NCI-H226 (cell line): Measurements from ENCODE around the gene CTNNA2.
"Not testable (repeated sequence)": the region's sequence is repeated elsewhere in the genome, so short reads cannot be mapped to it uniquely, and the experiment has no call there.

ENCODE experiments used
- DNase-seq: peaks from one replicate; pipeline ENCODE4 v3.0.0-alpha.2; 2015

CTNNA2 gene

DNA sequence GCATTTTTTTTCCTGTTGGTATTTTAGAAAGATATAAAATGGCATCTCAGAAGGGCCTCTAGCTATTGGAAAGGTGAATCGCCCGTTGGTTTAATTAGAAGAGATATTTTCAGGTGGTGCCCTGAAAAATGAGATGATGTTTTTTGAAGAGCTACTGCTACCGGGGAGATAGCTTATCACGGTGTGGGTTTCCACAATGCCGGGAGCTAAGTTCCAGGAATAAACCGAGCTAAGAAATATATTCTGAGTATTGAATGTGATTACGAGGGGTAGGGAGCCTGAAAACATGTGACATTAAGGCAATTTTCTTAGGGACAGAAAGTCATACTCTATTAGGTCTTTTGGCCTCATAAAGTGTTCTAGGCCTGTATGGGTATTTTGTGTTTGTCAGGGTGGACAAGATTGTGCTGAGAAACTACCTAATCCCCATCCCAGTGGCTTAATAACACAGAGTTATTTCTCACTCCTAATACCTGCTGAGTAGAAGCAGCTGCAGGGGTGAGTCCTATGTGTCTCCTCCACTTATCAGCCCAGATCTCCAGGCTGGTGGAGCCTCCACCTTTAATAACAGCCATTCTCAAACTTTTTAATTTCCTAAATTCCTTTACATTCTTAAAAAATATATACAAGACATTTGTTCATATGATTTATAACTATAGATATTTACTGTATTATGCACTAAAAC is 641.5 kb downstream of the CTNNA2 start:
- no peak for DNase-seq

DNA sequence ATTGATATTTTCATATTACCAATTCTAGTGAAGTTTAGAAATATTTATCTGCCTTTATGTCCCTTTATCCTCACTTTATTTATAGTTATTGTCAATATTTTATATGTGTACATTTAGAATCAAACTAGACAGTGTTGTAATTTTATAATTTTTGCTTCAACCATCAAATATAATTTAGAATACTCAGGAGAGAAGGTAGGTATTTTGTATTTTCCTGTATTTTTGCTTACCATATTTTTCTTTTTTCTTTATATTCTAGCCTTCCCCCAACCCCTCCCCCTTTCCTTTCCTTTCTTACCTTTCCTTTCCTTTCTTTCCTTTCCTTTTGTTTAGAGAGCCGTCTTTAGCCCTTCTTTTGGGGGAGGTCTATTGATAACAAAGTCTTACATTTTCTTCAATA is 651.5 kb downstream of the CTNNA2 start:
- DNase-seq, result no peak

DNA sequence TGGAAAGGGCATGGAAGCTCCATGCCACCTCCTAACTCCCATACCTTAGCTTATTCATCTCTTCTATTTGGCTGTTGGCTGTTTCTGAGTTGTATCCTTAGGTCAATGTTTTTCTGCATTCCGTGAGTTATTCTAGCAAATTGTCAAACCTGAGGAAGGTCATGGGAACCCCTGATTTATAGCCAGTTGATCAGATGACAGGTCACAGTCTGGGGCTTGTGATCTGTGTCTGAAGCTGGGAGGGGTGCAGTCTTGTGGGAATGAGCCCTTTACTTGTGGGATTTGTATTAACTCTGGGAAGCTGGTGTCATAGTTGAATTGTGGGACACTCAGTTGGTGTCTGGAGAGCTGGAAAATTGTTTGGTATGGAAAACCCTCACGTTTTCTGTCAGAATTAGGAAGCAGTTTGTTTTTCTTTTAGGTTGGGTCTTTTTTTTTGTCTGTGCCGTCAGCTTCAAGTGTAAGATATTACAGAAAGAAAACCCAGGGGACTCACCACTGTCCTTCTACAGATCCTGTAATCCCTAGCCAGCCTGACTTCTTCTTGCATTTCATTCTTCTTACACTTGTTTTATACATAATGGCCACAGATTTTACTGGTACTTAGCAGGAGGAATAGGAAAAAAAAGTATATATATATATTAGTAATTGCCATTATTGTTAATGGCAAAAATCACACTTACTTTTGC is 653.8 kb downstream of the CTNNA2 start:
- no peak for DNase-seq

DNA sequence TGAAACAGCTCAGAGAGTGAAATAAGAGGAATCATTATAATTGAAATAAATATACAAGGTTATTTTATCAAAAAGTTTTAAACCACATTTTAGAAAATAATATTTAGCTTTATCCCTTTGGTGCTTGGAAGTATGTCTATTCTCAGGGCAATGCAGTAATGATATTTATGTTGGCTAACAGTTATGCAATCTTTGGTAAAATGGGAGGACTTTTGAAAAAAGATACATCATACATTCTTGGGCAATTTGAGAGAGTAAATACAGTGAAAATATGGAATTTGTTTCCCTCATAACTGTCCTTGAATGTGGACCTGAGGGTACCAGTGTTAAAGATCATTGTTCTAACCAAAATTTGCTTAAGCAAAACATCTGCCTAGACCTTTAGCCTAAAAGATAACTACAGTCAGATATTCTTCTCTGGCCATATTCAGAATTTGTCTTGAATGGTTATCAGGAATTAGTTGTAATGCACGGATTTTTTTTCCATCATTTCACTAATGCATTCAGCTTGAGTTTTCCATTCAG is 654.5 kb downstream of the CTNNA2 start:
- DNase-seq, result no peak

DNA sequence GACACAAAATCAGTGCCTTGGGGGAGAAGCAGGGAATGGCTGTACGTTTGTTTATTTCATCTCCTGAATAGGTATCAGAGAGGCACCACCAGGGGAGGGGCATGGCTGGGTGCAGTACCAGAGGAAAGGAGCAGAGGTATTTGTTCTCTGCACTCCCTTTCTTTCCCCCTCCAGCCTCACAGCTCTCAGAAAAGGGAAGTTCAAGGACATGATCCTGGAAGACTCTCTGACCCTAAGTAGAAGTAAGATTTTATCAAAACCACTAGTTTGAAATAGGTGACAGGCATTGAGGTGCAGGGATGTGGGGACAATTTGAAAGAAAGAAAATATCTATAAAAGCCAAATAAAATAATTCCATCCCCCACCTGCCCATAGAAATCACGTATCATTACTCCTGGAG is 655.2 kb downstream of the CTNNA2 start:
- no peak for DNase-seq

DNA sequence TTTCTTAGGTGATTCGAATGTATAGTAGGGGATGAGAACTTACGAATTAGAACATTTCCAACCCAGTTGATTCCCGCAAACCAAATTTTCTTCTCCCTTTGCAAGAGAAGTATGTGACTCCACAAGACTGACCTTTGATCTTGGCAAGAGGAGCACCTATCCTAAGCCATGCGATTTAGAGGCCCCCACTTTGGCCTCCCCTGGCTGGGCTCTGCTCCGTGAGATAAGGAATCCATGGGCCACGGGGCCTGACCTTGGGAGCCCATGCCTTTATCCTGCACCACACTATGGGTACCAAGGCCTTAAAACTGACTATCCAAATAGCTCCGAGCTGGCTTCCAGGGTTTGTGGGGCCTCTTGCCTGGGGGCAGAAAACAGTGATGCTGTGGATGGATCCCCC is 656.0 kb downstream of the CTNNA2 start:
- no peak for DNase-seq

DNA sequence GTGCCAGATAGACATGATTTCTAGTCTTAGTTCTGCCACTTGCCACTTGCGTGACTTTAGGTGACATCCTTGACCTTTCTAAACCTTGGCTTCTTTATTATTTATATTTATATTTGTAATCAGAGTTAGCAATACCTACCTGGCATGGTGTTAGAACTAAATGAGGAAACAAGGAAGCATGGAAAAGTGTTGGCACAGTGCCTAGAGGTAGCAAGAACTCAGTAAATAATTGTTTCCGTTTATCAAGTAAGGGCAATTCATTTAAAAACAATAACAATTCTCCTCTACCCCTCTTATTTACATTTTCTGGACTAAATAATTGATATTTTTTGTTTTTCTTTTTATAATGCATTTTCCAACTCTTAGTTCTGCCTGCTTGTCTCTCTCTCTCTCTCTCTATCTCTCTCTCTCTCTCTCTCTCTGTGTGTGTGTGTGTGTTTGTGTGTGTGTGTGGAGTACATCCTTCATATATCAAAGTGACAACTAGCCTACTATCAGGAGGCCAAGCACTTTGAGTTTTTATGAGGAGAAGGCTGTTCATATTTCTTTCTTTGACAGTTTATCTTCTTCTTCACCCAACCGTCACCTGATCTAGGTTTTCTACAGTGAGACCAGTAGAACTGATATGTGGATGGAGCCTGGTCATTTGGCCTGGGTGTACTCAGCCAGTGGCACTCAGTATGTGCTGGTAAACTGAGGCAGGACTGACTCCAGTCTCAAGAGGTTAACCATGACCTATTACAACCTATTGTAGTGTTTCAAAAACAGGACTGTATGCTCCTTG is 657.2 kb downstream of the CTNNA2 start:
- DNase-seq, result no peak

DNA sequence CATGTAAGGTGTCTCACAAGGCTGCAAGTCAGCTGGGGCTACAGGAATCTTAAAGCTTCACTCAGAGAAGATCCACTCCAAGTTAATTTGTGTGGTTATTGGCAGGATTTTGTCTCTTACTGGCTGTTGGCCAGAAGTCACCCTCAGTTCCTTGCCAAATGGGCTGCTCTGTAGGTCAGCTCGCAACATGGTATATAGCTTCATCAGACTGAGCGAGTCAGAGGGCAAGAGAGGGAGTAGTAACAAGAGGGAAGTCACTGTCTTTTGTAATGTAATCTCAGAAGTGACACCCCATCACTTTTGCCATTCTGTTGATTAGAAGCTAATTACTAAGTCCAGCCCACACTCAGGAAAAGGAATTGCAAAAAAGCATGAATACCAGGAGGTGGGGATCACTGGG is 672.2 kb downstream of the CTNNA2 start:
- DNase-seq, result no peak

DNA sequence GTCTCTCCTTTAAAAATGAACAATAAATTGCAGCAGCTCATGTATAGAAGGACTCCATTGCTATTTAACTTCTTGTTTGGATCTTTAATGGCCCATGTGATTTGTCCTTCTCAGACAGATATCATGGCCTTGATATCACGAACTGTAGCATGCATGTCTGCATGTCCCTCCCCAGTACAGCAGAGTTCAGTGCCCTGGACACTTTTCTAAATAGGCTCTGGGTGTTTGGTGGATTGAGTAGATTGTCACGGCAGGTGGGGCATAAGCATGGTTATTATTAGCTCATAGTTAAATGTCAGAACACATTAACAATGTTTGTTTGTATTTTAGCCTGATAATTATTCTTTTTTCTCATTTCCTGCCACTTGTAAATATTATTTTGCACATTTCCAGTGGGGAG is 673.4 kb downstream of the CTNNA2 start:
- no peak for DNase-seq

DNA sequence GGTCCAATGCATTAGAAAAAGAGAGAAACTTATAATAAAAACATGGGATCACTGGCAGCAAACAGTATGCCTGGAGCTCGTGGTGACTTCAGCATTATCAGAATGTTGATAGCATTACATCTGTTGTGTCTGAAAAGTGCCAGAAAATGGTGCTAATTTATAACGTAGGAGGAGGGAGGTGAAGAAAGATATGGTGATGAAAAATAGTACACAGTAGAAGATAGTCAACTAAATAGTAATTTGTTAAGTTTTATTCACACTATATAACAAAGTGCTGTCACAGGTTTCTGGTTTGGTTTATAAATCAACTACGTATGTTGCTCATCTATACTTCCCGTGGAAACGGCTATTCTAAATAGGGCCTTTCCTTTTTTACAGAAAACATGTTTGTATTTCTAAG is 674.3 kb downstream of the CTNNA2 start:
- no peak for DNase-seq

DNA sequence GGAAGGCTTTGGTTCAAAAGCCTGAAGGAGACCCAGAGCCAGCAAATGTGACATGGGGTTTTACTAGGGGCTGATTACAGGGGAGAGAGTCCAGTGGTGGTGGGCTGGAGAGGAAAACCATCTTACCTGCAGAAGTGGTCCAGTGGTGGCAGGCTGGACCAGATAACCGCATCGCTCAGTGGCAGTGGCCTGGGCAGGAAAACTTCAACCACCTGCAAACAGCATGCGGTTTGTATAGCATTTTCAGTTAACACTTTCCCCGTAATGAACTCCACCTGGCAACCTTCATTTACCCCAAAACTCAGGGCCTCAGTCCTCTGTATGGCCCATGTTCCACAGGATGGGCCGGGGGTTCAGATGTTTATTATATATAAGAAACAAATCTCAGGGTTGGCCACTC is 677.3 kb downstream of the CTNNA2 start:
- DNase-seq, result no peak

DNA sequence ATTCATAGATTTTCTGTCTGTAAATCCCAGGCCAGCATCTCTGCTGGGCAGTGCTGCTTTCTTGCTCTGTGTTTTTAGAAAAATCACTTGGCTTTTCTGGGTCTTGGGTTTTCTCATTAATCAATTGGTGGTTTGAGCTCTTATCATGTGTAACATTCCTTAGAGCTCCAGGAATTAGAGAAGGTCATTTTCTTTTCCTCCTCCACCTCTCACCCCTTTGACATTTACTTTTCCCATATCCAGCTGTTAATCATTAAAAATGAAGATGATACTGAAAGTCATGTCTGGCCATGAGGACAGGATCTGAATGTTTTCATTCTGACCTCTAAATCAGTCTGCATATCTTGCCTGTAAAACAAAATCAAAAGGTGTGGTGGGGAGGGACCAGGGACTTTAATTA is 680.7 kb downstream of the CTNNA2 start:
- DNase-seq, result no peak

DNA sequence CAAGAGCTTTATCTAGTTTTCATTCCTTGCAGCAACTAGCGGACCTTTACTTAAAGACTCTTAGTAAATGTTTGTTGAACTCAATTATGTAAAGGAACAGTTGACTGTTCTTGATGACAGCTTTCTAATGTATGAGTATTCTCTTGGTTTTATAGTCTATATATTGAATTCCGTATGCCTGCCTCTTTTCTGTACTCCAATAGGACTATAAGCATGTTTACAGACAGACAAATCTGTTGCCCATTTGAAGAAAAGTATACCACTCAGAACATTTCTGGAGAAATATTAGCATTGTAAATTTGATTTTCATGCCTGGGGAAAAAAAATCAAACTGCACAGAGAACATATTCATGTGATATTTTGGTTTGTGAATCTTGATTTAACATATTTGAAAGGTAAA is 682.2 kb downstream of the CTNNA2 start:
- no peak for DNase-seq

DNA sequence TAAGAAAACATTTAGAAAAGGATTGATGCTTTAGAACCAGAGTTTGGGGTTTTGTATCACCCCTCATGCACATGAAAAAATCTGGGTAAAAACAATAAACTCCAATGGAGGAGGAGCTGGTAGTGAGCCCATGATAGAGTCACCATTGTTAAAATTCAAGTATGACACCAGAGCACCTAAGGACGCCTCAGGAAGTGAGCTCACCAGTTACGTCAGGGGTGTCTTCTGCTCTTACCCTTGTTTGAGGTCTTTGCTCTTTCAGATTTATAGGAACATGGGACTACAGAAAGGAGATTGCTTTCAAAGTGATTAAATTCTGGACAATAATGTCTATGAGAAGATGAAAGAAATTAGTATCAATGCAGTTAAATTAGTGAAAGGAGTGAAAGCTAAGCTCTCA is 685.2 kb downstream of the CTNNA2 start:
- no peak for DNase-seq

DNA sequence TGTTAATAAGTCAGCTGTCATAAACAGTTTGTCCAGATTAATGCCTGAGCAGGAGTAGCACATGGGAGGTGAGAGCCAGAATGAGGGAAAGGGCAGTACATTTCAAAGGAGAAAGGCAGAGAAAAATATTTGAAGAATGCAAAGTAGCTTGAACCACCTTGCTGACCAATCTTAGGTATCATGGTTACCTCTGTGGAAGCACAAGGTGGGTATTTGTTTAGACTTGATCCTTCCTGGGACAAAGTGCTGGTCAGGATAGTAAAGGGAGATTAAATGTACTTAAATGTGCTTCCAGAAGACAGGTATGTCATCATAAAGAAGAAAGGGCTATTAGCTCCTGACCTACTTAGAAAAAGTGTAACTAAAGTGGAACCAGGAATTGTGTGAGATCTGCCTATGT is 686.7 kb downstream of the CTNNA2 start:
- no peak for DNase-seq

DNA sequence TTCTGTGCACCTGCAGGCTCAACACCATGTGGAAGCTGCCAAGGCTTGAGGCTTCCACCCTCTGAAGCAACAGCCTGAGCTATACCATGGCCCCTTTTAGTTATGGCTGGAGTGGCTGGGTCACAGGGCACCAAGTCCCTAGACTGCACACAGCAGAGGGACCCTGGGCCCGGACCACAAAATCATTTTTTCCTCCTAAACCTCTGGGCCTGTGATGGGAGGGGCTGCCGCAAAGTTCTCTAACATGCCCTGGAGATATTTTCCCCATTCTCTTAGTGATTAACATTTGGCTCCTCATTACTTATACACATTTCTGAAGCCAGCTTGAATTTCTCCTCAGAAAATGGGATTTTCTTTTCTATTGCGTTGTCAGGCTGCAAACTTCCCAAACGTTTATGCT is 691.1 kb downstream of the CTNNA2 start:
- not testable (repeated sequence) for DNase-seq

DNA sequence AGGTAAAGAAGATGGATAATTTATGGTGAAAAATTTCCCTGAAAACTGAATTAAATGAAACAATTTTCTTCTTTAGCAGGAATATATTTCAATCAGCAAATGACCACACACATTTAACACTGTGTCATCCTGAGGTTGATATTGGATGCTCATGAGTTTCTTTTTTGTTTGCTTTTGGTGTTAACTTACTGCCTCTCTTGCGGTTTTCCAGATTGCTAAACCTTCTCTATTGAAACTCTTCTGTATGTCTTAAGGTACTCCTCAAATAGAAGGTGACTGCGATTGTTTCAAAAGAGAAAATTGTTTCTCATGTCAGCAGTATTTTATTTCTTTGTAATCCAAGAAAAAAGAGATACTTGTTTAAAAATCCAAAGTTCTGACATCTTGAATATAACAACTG is 692.6 kb downstream of the CTNNA2 start:
- no peak for DNase-seq

DNA sequence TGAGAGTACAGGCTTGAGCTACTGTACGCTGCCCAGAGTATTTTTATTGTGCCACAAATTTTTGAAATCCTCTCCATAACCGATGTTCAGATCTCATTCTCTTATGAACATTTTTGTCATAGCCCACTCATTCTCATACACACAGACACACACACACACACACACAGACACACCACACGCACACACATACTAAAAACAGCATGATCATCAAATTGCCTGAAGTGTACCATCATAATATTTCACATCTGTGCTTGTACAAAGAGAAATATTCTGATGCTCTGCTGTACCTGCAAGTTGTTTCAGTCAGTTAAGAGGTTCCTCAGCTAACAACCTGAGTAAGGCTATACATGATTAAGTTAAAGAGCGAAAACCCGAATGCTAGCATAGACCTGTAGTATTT is 696.6 kb downstream of the CTNNA2 start:
- no peak for DNase-seq

DNA sequence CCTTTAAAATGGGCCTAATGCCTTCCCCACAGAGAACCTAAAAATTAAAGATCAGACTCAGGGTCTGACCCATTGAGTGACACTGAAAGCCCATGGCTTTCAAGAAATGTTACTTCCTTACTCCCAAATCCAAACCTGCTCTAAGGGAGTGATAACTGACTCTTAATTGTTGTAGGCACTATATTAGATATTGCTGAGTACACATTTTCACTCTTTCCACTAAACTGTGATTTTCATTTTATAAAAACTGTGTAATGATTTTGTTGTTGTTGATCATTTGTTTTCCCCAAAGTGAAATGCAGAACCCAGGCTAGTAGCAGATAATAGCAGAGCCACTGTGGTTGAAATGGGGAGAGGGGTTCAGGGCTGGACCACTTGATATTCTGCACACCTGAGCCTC is 704.6 kb downstream of the CTNNA2 start:
- no peak for DNase-seq

DNA sequence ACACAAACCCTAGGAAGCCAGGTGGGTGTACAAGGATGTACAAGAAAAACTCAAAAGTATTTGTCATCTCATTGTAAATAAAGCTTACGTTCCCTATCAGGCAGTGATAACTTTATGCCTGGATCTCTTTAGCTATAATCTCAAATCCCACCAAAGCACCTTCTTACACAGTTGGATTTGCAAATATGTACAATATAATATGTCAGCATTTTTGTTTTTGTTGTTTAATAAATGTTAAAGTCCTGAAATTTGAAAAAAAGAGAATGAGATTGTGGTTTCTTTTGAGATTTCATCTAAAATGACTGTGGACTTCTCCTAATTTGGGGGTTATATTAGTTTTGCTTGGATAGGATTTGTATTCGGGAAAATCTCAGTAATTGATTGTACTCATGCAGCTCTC is 709.8 kb downstream of the CTNNA2 start:
- DNase-seq, result no peak

DNA sequence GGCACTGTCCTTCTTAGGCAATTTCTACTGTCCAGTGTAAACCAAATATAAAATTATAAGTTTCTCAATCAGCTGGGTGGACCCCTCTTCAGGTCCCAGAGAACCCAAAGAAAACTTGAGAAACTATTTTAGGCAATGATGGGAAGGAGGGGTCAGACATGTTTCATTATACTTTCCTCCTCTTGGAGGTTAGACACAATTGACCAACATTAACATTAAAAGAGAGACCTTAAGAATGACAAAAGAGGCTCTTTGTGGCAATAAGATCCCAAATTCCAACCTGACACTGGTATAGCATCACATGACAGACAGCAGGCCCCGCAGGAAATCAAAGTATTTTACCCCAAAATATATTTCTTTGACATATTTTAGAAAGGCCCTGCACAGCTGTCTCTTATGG is 718.6 kb downstream of the CTNNA2 start:
- no peak for DNase-seq

DNA sequence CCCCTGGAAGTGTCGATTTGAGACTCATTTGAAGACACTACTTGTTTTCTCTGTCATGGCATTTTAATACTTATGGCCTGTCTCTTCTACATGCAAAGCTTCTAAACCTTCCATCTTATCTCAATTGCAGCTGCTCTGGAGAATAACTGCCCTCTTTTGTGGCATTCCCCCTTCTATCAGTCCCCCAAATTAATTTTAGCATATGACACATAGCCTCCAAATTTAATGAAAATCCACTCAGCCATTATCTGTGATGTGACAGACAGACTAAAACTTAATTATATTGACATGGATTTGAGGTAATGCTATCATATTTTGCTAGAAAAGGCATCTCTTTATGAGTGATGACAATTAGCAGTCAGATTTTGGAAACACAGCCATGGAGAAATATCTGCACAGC is 720.5 kb downstream of the CTNNA2 start:
- no peak for DNase-seq

DNA sequence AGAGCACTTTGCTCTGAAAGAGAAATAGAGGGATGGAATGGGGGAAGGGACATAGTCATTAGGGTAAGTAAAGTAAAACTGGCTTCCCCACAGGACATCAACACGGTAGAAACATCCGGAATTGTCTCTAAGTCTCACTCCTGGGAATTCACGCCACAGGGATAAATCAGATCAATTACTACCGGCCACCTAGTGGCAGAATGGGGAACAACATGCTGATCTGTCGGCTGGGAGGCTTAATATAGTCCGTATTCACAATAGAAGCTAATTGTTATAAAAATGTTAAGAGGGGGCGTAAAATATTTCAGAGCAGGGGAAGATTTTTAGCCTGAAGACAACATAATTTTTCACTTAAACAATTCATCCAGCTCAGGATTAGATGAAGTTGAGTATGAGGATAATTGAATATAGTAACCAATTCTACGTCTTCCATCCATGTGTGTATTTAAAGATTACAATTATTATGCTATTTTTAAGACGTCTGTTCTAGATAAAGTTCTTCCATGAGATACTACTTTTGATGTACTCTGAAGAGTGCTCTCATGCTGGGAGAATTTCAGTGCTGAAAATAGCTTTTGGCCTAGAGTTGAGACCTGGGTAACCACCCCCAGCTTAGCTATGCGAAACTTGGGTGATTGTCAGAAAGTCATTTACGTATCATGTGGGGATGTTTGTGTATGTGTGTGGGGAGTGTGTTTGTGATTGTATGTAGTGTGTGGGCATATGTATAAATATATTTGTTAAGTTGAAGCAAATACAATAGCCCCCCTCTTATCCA is 726.0 kb downstream of the CTNNA2 start:
- no peak for DNase-seq
